Tibial nerve (tissue), 4 donors: Measurements from ENCODE around the gene FRY. TPM values are rescaled to one million over a fixed set of nuclear protein-coding genes. Genes with fewer than 3 reads are reported as not detected.

Experiments
- DNase-seq, 2 donors: peaks; one replicate each; pipeline ENCODE4 v3.0.0-alpha.2; 2019; ENCODE audit warnings: low spot score in 2 of 2
- H3K27ac ChIP-seq, 4 donors: fragments of 200-600 bp; sonication (generic) in 3 of 4; one replicate each; pipeline ENCODE4 v1.5.1; 2017 to 2019; ENCODE audit warnings: mild to moderate bottlenecking in 1 of 4
- H3K27me3 ChIP-seq, 2 donors: fragments of 200-600 bp; sonication (generic) in 1 of 2; one replicate each; pipeline versions ENCODE4 v1.5.1 to v1.6.0; 2017 to 2019
- H3K36me3 ChIP-seq, 3 donors: fragments of 200-600 bp; sonication (generic); one replicate each; pipeline ENCODE4 v1.5.1; 2018 to 2019
- H3K4me1 ChIP-seq, 4 donors: fragments of 200-600 bp; sonication (generic) in 3 of 4; one replicate each; pipeline ENCODE4 v1.5.1; 2017 to 2019
- H3K4me3 ChIP-seq, 4 donors: fragments of 200-600 bp; sonication (generic) in 3 of 4; one replicate each; pipeline ENCODE4 v1.5.1; 2017 to 2019; ENCODE audit warnings: mild to moderate bottlenecking in 1 of 4, moderate library complexity in 1 of 4
- H3K9me3 ChIP-seq, 4 donors: fragments of 200-600 bp; sonication (generic) in 3 of 4; one replicate each; pipeline ENCODE4 v1.5.1; 2017 to 2019
- CTCF ChIP-seq, 5 experiments: fragments of 200-600 bp in 3 of 5; fragments of 450-650 bp in 2 of 5; sonication (generic) in 3 of 5; IDR thresholded peaks; one replicate each; pipeline ENCODE4 v1.5.1; 2016 to 2019; ENCODE audit warnings: antibody characterized with exemption in 5 of 5, mild to moderate bottlenecking in 3 of 5, moderate library complexity in 2 of 5
- EP300 ChIP-seq, 2 donors: sonication (generic); formaldehyde crosslinking; IDR thresholded peaks; one replicate each; pipeline ENCODE4 v1.6.1; 2017; ENCODE audit warnings: antibody characterized with exemption in 2 of 2, mild to moderate bottlenecking in 1 of 2
- POLR2A ChIP-seq, 2 donors: fragments of 450-650 bp; IDR thresholded peaks; one replicate each; pipeline ENCODE4 v1.6.1; 2017; ENCODE audit warnings: antibody characterized with exemption in 2 of 2, mild to moderate bottlenecking in 2 of 2, moderate library complexity in 2 of 2
- WGBS, 2 donors: methylation state at CpG; one replicate each; pipeline ENCODE4 v1.1.5; 2018; 5-methylcytosine and 5-hydroxymethylcytosine counted together
- total RNA-seq, 4 donors: library from RNA; depleted of rRNA; stranded (reverse); fragments of >200 nt; gene quantifications; one replicate each; pipeline ENCODE4 v1.1.0, GENCODE V29; 2016

The FRY gene
- total RNA-seq, 4 donors from 2014 or later, result 48.9 to 94.6 (median 75.8) TPM

- 88 to 90% methylated on average over 3 of the region's 3 CpGs for WGBS, 2 donors
- H3K9me3 ChIP-seq, result no peaks in the 10 kb centered on the region
- no peak overlapping the region for H3K27ac ChIP-seq
- TF ChIP-seq POLR2A (IDR thresholded peaks at IDR 0.05), result no peak
- no peak for TF ChIP-seq CTCF (IDR thresholded peaks at IDR 0.05)
- no peak for TF ChIP-seq EP300 (IDR thresholded peaks at IDR 0.05)
- H3K27me3 ChIP-seq, result no peaks in the 10 kb centered on the region
- H3K36me3 ChIP-seq, result no peaks in the 10 kb centered on the region
- H3K4me1 ChIP-seq, result peaks cover 0 to 17% (median 0%) of the 10 kb centered on the region in 4 donors
- no peak overlapping the region for H3K4me3 ChIP-seq
- no peak for DNase-seq
Measured at GRCh38 chr13:32023096-32023495, 8.5 kb upstream of the FRY start.

- H3K27ac ChIP-seq, result no peak overlapping the region
- no peak overlapping the region for H3K4me3 ChIP-seq
- no peak for TF ChIP-seq POLR2A (IDR thresholded peaks at IDR 0.05)
- no peak for TF ChIP-seq EP300 (IDR thresholded peaks at IDR 0.05)
- TF ChIP-seq CTCF (IDR thresholded peaks at IDR 0.05), result no peak
- H3K4me1 ChIP-seq, result peaks cover 0 to 17% (median 0%) of the 10 kb centered on the region in 4 donors
- H3K36me3 ChIP-seq, result no peaks in the 10 kb centered on the region
- no peak for DNase-seq
- no peaks in the 10 kb centered on the region for H3K27me3 ChIP-seq
- H3K9me3 ChIP-seq, result no peaks in the 10 kb centered on the region
- 83 to 86% methylated on average over 3 of the region's 3 CpGs for WGBS, 2 donors
Measured at GRCh38 chr13:32023698-32024097, 7.9 kb upstream of the FRY start.

GRCh38 chr13:32024750-32025149 lies 6.8 kb upstream of the FRY start:
- Histone ChIP-seq H3K9me3 (no peaks in the 10 kb centered on the region), H3K27me3 (no peaks in the 10 kb centered on the region), H3K4me1 (peaks cover 0 to 15% (median 0%) of the 10 kb centered on the region in 4 donors), H3K36me3 (no peaks in the 10 kb centered on the region), H3K27ac (no peak overlapping the region), H3K4me3 (no peak overlapping the region)
- DNase-seq, result no peak
- TF ChIP-seq CTCF (IDR thresholded peaks at IDR 0.05), result no peak
- TF ChIP-seq POLR2A (IDR thresholded peaks at IDR 0.05), result no peak
- TF ChIP-seq EP300 (IDR thresholded peaks at IDR 0.05), result no peak
- WGBS, 2 donors, result 97% methylated on average over 2 of the region's 2 CpGs

GRCh38 chr13:32025730-32026129 lies 5.8 kb upstream of the FRY start:
- no peaks in the 10 kb centered on the region for H3K9me3 ChIP-seq
- peaks cover 0 to 15% (median 0%) of the 10 kb centered on the region in 4 donors for H3K4me1 ChIP-seq
- WGBS, 2 donors, result 83 to 88% methylated on average over 2 of the region's 2 CpGs
- H3K36me3 ChIP-seq, result no peaks in the 10 kb centered on the region
- H3K27ac ChIP-seq, result no peak overlapping the region
- H3K27me3 ChIP-seq, result no peaks in the 10 kb centered on the region
- no peak for DNase-seq
- H3K4me3 ChIP-seq, result no peak overlapping the region
- TF ChIP-seq POLR2A (IDR thresholded peaks at IDR 0.05), result no peak
- no peak for TF ChIP-seq EP300 (IDR thresholded peaks at IDR 0.05)
- no peak for TF ChIP-seq CTCF (IDR thresholded peaks at IDR 0.05)

- Histone ChIP-seq H3K9me3 (no peaks in the 10 kb centered on the region), H3K4me1 (peaks cover 0 to 17% (median 0%) of the 10 kb centered on the region in 4 donors), H3K4me3 (no peak overlapping the region), H3K27me3 (no peaks in the 10 kb centered on the region), H3K36me3 (no peaks in the 10 kb centered on the region), H3K27ac (no peak overlapping the region)
- TF ChIP-seq POLR2A (IDR thresholded peaks at IDR 0.05) (no peak), CTCF (IDR thresholded peaks at IDR 0.05) (no peak), EP300 (IDR thresholded peaks at IDR 0.05) (no peak)
- DNase-seq, result no peak
- 76 to 77% methylated on average over 3 of the region's 3 CpGs for WGBS, 2 donors
Measured at GRCh38 chr13:32026623-32027022, 5.0 kb upstream of the FRY start.
